ENCODE measurements around the gene NUP205.

The NUP205 gene

GRCh38 chr7:135537453-135537852 lies 20.3 kb upstream of the NUP205 start:
- Histone ChIP-seq H3K18ac (ENCODE audit: low read length) (no peak overlapping the region), H3K56ac (ENCODE audit: low read length) (no peak overlapping the region), H3K9ac (ENCODE audit: low read length) (no peak overlapping the region), H4K8ac (ENCODE audit: low read depth, low read length) (no peak overlapping the region), H3K4ac (ENCODE audit: low read depth, low read length) (no peak overlapping the region), H2BK15ac (replicated peaks; ENCODE audit: low read depth) (no peak overlapping the region), H2AK5ac (ENCODE audit: low read length) (no peak overlapping the region), H3K4me1 (ENCODE audit: control insufficient read depth, low read depth, low read length) (no peaks in the 10 kb centered on the region), H2BK5ac (ENCODE audit: low read length) (no peak overlapping the region), H3K79me2 (ENCODE audit: control insufficient read depth, insufficient read depth, low read length) (no peaks in the 10 kb centered on the region), H3K79me1 (ENCODE audit: low read length) (no peaks in the 10 kb centered on the region), H3K36me3 (ENCODE audit: control insufficient read depth, insufficient read depth, low read length) (no peaks in the 10 kb centered on the region), H3K27ac (ENCODE audit: low read depth, low read length) (no peak overlapping the region), H3K4me3 (ENCODE audit: low read length) (no peak overlapping the region), H2BK120ac (ENCODE audit: low read depth, low read length) (no peak overlapping the region), H3K4me2 (ENCODE audit: low read length) (no peak overlapping the region), H4K5ac (ENCODE audit: low read length) (no peak overlapping the region), H3K27me3 (ENCODE audit: insufficient read depth, low read length, poor library complexity) (no peaks in the 10 kb centered on the region), H3K23ac (ENCODE audit: low read length) (no peak overlapping the region)
- no CpG with 5 or more reads among the region's 1 CpG for WGBS (ENCODE audit: extremely low coverage, insufficient coverage, low lambda C conversion rate)
- no peak for DNase-seq

GRCh38 chr7:135537905-135538304 lies 19.8 kb upstream of the NUP205 start:
- Histone ChIP-seq H3K18ac (ENCODE audit: low read length) (no peak overlapping the region), H3K4ac (ENCODE audit: low read depth, low read length) (no peak overlapping the region)

GRCh38 chr7:135538376-135538775 lies 19.3 kb upstream of the NUP205 start:
- Histone ChIP-seq H3K9ac (ENCODE audit: low read length) (no peak overlapping the region), H4K8ac (ENCODE audit: low read depth, low read length) (no peak overlapping the region), H3K79me1 (ENCODE audit: low read length) (no peaks in the 10 kb centered on the region), H2BK15ac (replicated peaks; ENCODE audit: low read depth) (no peak overlapping the region), H2AK5ac (ENCODE audit: low read length) (no peak overlapping the region), H3K56ac (ENCODE audit: low read length) (no peak overlapping the region), H4K5ac (ENCODE audit: low read length) (no peak overlapping the region), H3K36me3 (ENCODE audit: control insufficient read depth, insufficient read depth, low read length) (no peaks in the 10 kb centered on the region), H3K4me2 (ENCODE audit: low read length) (no peak overlapping the region), H3K79me2 (ENCODE audit: control insufficient read depth, insufficient read depth, low read length) (no peaks in the 10 kb centered on the region), H3K18ac (ENCODE audit: low read length) (no peak overlapping the region), H2BK5ac (ENCODE audit: low read length) (no peak overlapping the region), H3K4me3 (ENCODE audit: low read length) (no peak overlapping the region), H3K4ac (ENCODE audit: low read depth, low read length) (no peak overlapping the region), H3K27me3 (ENCODE audit: insufficient read depth, low read length, poor library complexity) (no peaks in the 10 kb centered on the region), H2BK120ac (ENCODE audit: low read depth, low read length) (no peak overlapping the region), H3K27ac (ENCODE audit: low read depth, low read length) (no peak overlapping the region), H3K4me1 (ENCODE audit: control insufficient read depth, low read depth, low read length) (no peaks in the 10 kb centered on the region), H3K23ac (ENCODE audit: low read length) (no peak overlapping the region)
- WGBS (ENCODE audit: extremely low coverage, insufficient coverage, low lambda C conversion rate) = no CpG with 5 or more reads among the region's 3 CpGs
- no peak for DNase-seq

More at GRCh38 chr7:135537905-135538304, 19.8 kb upstream of the NUP205 start:
- H3K4me1 ChIP-seq (ENCODE audit: control insufficient read depth, low read depth, low read length) = no peaks in the 10 kb centered on the region
- no peak overlapping the region for H3K23ac ChIP-seq (ENCODE audit: low read length)
- no peaks in the 10 kb centered on the region for H3K27me3 ChIP-seq (ENCODE audit: insufficient read depth, low read length, poor library complexity)
- H3K36me3 ChIP-seq (ENCODE audit: control insufficient read depth, insufficient read depth, low read length) = no peaks in the 10 kb centered on the region
- H4K5ac ChIP-seq (ENCODE audit: low read length) = no peak overlapping the region
- H3K9ac ChIP-seq (ENCODE audit: low read length) = no peak overlapping the region
- H4K8ac ChIP-seq (ENCODE audit: low read depth, low read length) = no peak overlapping the region
- DNase-seq = no peak
- no peak overlapping the region for H2BK15ac ChIP-seq (replicated peaks; ENCODE audit: low read depth)
- no peak overlapping the region for H3K27ac ChIP-seq (ENCODE audit: low read depth, low read length)
- no peaks in the 10 kb centered on the region for H3K79me1 ChIP-seq (ENCODE audit: low read length)
- no peak overlapping the region for H2AK5ac ChIP-seq (ENCODE audit: low read length)
- H3K4me3 ChIP-seq (ENCODE audit: low read length) = no peak overlapping the region
- H2BK5ac ChIP-seq (ENCODE audit: low read length) = no peak overlapping the region
- H3K56ac ChIP-seq (ENCODE audit: low read length) = no peak overlapping the region
- H3K4me2 ChIP-seq (ENCODE audit: low read length) = no peak overlapping the region
- no peaks in the 10 kb centered on the region for H3K79me2 ChIP-seq (ENCODE audit: control insufficient read depth, insufficient read depth, low read length)
- no peak overlapping the region for H2BK120ac ChIP-seq (ENCODE audit: low read depth, low read length)

GRCh38 chr7:135539629-135540028 lies 18.1 kb upstream of the NUP205 start:
- no peaks in the 10 kb centered on the region for H3K4me1 ChIP-seq (ENCODE audit: control insufficient read depth, low read depth, low read length)
- H3K36me3 ChIP-seq (ENCODE audit: control insufficient read depth, insufficient read depth, low read length) = no peaks in the 10 kb centered on the region
- H2BK15ac ChIP-seq (replicated peaks; ENCODE audit: low read depth) = no peak overlapping the region
- H3K79me1 ChIP-seq (ENCODE audit: low read length) = no peaks in the 10 kb centered on the region
- H2AK5ac ChIP-seq (ENCODE audit: low read length) = no peak overlapping the region
- no peak overlapping the region for H3K9ac ChIP-seq (ENCODE audit: low read length)
- WGBS (ENCODE audit: extremely low coverage, insufficient coverage, low lambda C conversion rate) = no CpG with 5 or more reads among the region's 2 CpGs
- no peak overlapping the region for H4K8ac ChIP-seq (ENCODE audit: low read depth, low read length)
- no peak overlapping the region for H3K4me2 ChIP-seq (ENCODE audit: low read length)
- no peak for DNase-seq
- no peak overlapping the region for H2BK120ac ChIP-seq (ENCODE audit: low read depth, low read length)
- no peak overlapping the region for H3K27ac ChIP-seq (ENCODE audit: low read depth, low read length)
- H3K18ac ChIP-seq (ENCODE audit: low read length) = no peak overlapping the region
- no peaks in the 10 kb centered on the region for H3K27me3 ChIP-seq (ENCODE audit: insufficient read depth, low read length, poor library complexity)
- no peak overlapping the region for H3K23ac ChIP-seq (ENCODE audit: low read length)
- H3K56ac ChIP-seq (ENCODE audit: low read length) = no peak overlapping the region
- no peaks in the 10 kb centered on the region for H3K79me2 ChIP-seq (ENCODE audit: control insufficient read depth, insufficient read depth, low read length)
- no peak overlapping the region for H4K5ac ChIP-seq (ENCODE audit: low read length)
- H2BK5ac ChIP-seq (ENCODE audit: low read length) = no peak overlapping the region
- no peak overlapping the region for H3K4me3 ChIP-seq (ENCODE audit: low read length)
- no peak overlapping the region for H3K4ac ChIP-seq (ENCODE audit: low read depth, low read length)

GRCh38 chr7:135541029-135541428 lies 16.7 kb upstream of the NUP205 start:
- no peaks in the 10 kb centered on the region for H3K36me3 ChIP-seq (ENCODE audit: control insufficient read depth, insufficient read depth, low read length)
- no peak overlapping the region for H3K56ac ChIP-seq (ENCODE audit: low read length)
- no peak overlapping the region for H3K23ac ChIP-seq (ENCODE audit: low read length)
- H3K4ac ChIP-seq (ENCODE audit: low read depth, low read length) = no peak overlapping the region
- no peak overlapping the region for H3K9ac ChIP-seq (ENCODE audit: low read length)
- no peak overlapping the region for H3K4me3 ChIP-seq (ENCODE audit: low read length)
- H4K5ac ChIP-seq (ENCODE audit: low read length) = no peak overlapping the region
- no peak overlapping the region for H2BK5ac ChIP-seq (ENCODE audit: low read length)
- no peak overlapping the region for H3K18ac ChIP-seq (ENCODE audit: low read length)
- no peaks in the 10 kb centered on the region for H3K27me3 ChIP-seq (ENCODE audit: insufficient read depth, low read length, poor library complexity)
- H2AK5ac ChIP-seq (ENCODE audit: low read length) = no peak overlapping the region
- no peak overlapping the region for H4K8ac ChIP-seq (ENCODE audit: low read depth, low read length)
- WGBS (ENCODE audit: extremely low coverage, insufficient coverage, low lambda C conversion rate) = no CpG with 5 or more reads among the region's 6 CpGs
- H2BK120ac ChIP-seq (ENCODE audit: low read depth, low read length) = no peak overlapping the region
- no peak overlapping the region for H3K4me2 ChIP-seq (ENCODE audit: low read length)
- H2BK15ac ChIP-seq (replicated peaks; ENCODE audit: low read depth) = no peak overlapping the region
- no peak for DNase-seq
- H3K79me1 ChIP-seq (ENCODE audit: low read length) = no peaks in the 10 kb centered on the region
- H3K27ac ChIP-seq (ENCODE audit: low read depth, low read length) = no peak overlapping the region
- H3K4me1 ChIP-seq (ENCODE audit: control insufficient read depth, low read depth, low read length) = no peaks in the 10 kb centered on the region
- H3K79me2 ChIP-seq (ENCODE audit: control insufficient read depth, insufficient read depth, low read length) = no peaks in the 10 kb centered on the region

DNA sequence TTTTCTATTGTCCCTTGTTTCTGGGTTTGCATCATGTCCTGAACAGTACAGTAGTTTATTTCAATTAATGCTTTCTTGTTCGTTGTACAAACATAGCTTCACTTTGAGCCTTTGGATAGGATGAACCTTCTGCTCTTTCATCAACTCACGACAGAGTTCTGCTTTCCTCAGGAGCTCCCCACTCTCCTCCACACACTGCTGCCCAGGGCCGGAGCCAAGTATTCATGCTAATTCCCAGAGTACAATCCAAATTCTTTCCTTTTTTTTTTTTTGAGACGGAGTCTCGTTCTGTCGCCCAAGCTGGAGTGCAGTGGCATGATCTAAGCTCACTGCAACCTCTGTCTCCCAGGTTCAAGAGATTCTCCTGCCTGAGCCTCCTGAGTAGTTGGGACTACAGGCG lies 7.5 kb upstream of the NUP205 start:
- Histone ChIP-seq H3K4me3 (ENCODE audit: low read length) (no peak overlapping the region), H2BK15ac (replicated peaks; ENCODE audit: low read depth) (no peak overlapping the region), H2AK5ac (ENCODE audit: low read length) (no peak overlapping the region), H3K18ac (ENCODE audit: low read length) (no peak overlapping the region), H3K79me2 (ENCODE audit: control insufficient read depth, insufficient read depth, low read length) (no peaks in the 10 kb centered on the region), H4K5ac (ENCODE audit: low read length) (no peak overlapping the region), H3K79me1 (ENCODE audit: low read length) (no peaks in the 10 kb centered on the region), H3K9ac (ENCODE audit: low read length) (no peak overlapping the region), H2BK120ac (ENCODE audit: low read depth, low read length) (no peak overlapping the region), H4K8ac (ENCODE audit: low read depth, low read length) (no peak overlapping the region), H3K36me3 (ENCODE audit: control insufficient read depth, insufficient read depth, low read length) (no peaks in the 10 kb centered on the region), H3K23ac (ENCODE audit: low read length) (no peak overlapping the region), H3K4ac (ENCODE audit: low read depth, low read length) (no peak overlapping the region), H3K56ac (ENCODE audit: low read length) (no peak overlapping the region), H3K4me2 (ENCODE audit: low read length) (no peak overlapping the region), H3K4me1 (ENCODE audit: control insufficient read depth, low read depth, low read length) (no peaks in the 10 kb centered on the region), H3K27me3 (ENCODE audit: insufficient read depth, low read length, poor library complexity) (no peaks in the 10 kb centered on the region), H2BK5ac (ENCODE audit: low read length) (no peak overlapping the region), H3K27ac (ENCODE audit: low read depth, low read length) (no peak overlapping the region)
- DNase-seq = no peak
- WGBS (ENCODE audit: extremely low coverage, insufficient coverage, low lambda C conversion rate) = no CpG with 5 or more reads among the region's 7 CpGs
